GM21786 (cell line): ENCODE measurements around the gene RABIF.

Experiments
- ATAC-seq: cut with Tn5 transposase; IDR thresholded peaks from one replicate; pipeline ENCODE4 v1.9.1; 2021; ENCODE audit not compliant: unreplicated experiment

Gene RABIF

GRCh38 chr1:202879128-202879527 is 9.8 kb downstream of the RABIF start:
- ATAC-seq: no peak

- ATAC-seq: no peak
Measured at GRCh38 chr1:202873026-202873425, 15.9 kb downstream of the RABIF start.

DNA sequence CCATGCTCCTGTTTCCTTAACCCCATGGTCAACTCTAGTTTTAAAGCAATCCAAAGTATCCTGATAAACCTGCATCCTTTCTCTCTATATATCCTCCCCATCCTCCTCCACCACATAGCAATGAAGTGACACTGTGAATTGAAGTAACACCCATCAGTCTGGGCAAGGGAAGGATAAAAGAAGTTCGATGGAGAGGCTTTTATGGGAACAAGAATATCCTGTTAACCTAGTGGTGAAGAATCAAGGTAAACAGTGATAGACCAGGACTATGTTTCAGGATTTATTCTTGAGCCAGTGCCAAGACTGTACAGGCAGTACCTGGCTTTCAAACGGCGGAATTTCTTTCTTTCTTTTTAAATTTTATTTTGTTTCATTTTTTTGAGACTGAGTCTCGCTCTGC is 17.6 kb downstream of the RABIF start:
- ATAC-seq: no peak

DNA sequence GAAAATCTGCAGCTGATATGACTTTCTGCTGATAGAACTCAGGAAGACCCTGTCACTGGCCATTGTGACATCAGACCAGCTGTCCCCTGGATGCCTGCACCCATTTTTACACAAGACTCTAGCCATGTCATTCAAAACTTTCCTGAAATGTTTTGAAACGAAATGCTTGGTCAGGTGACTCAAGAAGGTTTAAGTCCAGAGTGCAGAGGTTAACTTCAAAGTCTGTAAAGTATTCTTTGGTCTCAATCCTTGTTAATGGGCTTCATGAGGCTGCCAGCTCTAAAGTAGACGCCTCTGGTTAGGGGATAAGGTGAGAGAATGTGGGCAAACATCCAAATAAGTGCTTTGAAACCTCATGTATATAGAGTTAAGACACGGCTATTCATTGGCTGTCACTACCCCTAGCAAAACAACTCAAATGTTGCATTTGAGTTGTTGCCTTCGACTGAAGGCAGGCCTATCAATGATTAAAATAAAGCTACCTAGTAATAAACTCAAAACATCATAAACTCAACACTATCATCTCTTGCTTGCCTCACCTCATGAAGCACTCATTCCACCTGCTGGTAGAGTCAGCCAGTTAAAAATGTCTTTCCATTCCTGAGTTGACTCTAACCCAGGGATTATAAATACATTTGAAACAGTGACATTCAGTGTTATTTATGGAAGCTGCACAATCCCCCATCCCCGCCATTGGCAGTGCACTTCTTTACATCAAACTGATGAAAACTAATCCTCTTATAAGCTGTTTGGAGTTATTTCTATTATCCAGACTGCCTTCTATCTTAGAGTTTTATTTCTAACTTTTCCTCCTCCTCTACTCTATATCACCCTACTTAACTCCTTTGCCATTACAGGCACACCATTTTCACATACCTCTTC is 26.0 kb downstream of the RABIF start:
- ATAC-seq: no peak

- peak; percentile 92 for ATAC-seq
Measured at GRCh38 chr1:202861420-202862132, 27.4 kb downstream of the RABIF start.

DNA sequence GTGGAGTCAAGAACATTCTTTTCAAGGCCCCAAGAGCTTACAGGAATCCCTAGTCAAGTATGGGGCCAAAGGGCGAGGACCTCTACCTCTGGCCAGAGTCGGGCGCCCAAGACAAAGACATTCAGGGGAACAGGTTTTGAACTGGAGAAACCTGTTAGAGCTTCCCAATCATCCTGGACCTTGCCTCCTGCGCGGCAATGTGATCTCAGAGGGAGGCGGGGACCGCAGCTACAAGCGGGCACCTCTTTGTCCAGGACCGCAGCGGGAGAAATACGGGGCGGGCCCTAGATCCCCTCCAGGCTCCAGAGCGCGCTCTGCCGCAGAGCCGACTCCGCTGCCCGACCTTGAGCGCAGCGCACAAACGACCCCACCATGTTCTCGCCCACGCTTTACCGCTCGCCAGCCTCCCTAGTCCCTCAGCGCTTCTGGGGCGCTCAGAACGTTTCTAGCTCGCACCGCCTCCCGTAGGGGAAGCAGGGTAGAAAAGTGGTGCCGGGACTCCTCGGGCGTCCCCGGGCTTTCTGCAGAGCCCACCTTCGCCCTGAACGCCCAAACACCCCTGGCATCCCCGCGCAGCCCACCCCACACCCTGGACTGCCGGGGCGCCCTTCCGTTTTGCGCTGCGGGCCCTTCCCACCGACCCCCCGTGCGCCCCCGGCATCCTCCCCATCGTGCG is 28.1 kb downstream of the RABIF start:
- no peak for ATAC-seq

GRCh38 chr1:202858789-202859414 is 30.0 kb downstream of the RABIF start:
- no peak for ATAC-seq

DNA sequence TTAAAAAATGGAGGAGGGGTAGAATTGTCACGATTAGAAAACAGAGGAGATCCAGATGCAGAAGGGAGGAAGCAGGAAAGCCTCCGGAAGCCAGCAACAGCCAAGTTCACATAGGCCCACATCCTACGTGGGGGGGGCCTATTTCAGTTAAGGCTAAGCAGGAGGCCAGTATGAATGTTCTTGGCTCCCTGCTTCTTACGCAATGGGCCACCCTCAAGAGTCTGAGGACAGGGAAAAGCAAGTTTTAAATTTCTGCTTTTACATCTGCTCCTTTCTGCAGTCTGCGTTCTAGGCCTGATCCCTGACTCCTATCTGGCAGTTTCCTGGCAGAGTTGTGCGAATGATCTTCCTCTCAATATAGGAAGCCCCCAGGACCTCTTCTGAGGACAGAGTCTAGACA is 30.6 kb downstream of the RABIF start:
- no peak for ATAC-seq

GRCh38 chr1:202857136-202857610 is 31.8 kb downstream of the RABIF start:
- ATAC-seq: no peak

- no peak for ATAC-seq
Measured at GRCh38 chr1:202856014-202856413, 32.9 kb downstream of the RABIF start.

- no peak for ATAC-seq
Measured at GRCh38 chr1:202854787-202855186, 34.2 kb downstream of the RABIF start.

DNA sequence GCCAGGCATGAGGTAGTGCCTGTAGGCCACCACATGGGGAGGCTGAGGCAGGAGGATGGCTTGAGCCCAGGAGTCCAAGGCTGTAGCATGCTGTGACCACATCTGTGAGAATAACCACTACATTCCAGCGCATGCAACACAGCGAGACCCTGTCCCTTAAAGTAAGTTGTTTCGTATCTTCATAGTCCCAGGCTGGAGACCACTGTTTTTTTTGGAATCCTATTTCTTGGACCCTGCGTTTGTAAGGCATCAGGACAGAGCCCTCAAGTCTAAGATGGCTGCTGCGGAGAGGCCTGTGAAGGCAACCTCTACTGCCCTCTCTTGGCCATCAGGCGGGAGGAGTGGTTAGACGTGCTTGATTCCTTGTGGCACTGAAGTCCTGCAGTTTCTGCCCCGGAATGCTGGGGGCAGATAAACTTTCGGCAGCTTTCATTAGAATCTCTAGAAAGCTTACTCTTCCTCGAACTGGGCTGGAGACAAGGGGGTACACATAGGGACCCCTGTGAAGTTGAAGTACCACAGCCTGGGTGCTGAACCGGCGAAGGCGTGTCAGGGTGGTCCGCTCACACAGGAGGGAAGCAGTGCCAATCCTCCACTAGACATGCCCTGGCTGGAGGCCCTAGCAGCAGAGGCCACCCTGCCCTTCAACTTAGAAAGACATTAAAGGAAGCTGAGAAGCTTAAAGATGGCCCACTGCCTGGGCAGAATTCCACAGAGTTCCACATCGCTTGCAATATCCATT is 36.6 kb downstream of the RABIF start:
- no peak for ATAC-seq

DNA sequence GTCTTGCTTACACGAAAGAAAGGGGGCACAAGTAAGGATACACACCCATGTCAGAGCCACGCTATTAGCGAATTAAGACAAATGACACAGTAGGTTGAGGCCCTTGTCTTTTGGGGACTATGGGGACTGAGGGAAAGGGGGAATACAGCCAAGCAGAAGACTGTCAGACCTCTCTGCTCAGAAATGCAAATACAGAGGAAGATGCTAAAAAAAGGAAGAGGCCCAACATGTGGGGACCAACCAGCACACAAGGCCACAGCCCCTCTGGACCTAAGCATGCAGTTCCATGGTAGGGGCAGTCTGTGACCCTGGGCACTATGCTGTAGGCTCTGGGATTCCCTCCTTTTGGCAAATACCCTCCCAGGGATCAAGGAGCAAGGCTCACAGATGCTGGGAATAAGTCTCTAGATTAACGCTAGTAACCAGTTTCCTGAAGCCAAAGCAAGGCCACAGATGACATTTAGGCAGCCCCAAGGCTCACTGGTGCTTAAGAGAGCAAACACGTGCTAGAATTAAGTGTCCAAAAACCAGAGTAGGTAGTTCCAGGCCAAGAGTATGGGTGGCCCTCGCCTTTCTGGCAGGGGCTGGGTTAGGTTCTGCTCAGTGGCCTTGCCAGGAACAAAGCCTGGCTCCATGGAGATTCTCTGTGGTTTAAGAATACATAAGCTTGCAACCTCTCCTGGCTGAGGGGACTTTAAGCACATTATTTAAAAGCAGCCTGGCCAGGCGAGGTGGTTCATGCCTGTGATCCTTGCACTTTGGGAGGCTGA is 38.2 kb downstream of the RABIF start:
- no peak for ATAC-seq

DNA sequence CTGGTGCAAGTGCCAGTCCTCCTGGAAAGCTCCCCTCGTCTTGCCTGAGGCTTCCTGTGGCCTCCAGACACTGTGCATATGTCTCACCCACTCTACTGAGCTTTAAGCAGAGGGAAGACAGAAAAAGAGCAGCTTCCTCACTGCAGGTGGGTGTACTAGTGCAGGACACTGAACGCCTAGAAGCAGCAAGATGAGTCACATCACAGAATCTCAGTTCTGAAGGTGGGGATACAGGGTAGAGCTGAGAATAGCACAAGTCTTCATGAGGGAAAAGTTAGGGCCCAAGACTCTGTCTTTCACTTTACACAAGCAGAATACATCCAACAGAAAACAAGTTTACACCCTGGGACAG is 40.8 kb downstream of the RABIF start:
- ATAC-seq: peak; percentile 59

DNA sequence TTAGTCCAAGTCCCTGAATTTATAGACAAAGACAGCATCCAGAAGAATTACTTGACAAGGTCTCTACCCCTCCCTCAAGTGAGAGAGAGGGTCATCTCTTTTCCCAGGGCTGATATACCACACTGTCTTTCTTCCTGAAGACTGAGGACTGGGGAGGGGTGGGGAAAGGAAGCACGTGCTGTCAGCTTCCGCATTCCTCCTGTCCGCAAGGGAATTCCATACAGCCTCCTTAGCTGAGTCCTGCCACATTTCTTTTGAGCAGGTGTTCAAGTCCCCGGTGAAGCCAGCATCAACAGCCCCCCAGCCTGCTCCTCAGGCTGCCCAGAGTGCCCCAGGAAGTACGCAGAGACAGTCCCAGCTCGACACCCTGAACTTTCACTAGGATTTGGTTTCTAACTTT is 44.0 kb downstream of the RABIF start:
- no peak for ATAC-seq

- ATAC-seq: no peak
Measured at GRCh38 chr1:202844259-202844658, 44.7 kb downstream of the RABIF start.

GRCh38 chr1:202843081-202843480 is 45.9 kb downstream of the RABIF start:
- no peak for ATAC-seq

- ATAC-seq: no peak
Measured at GRCh38 chr1:202837746-202838262, 51.1 kb downstream of the RABIF start.

GRCh38 chr1:202836623-202837403 is 52.1 kb downstream of the RABIF start:
- ATAC-seq: no peak
